ENCODE measurements around the gene FYB1. TPM values are rescaled to one million over a fixed set of nuclear protein-coding genes. Genes with fewer than 3 reads are reported as not detected.

Gene FYB1
- total and polyA plus RNA-seq, 2 of the 8 experiments (the other 6 are each of a cell fraction or from before 2014, with no cell fraction given) = not detected

GRCh38 chr5:39093352-39093751 lies 126.0 kb downstream of the FYB1 start:
- Histone ChIP-seq H3K23ac (ENCODE audit: insufficient read length) (no peak overlapping the region), H3K18ac (ENCODE audit: extremely low read depth, low read length) (no peak overlapping the region), H3K79me2 (ENCODE audit: control insufficient read depth in 1 of 2, insufficient read depth in 2 of 2, low read length in 2 of 2) (no peaks in the 10 kb centered on the region), H3K9ac (replicated peaks in 1 of 4; ENCODE audit: extremely low read depth in 1 of 4, low read depth in 3 of 4, low read length in 3 of 4) (no peak overlapping the region), H2BK15ac (ENCODE audit: low read length) (no peak overlapping the region), H3K27ac (ENCODE audit: low read depth, low read length) (no peak overlapping the region), H3K4me3 (ENCODE audit: extremely low read depth in 1 of 4, insufficient read depth in 2 of 4, low read depth in 3 of 4, low read length in 4 of 4) (no peak overlapping the region), H3K56ac (replicated peaks; ENCODE audit: insufficient read length, low read depth, low read length) (no peak overlapping the region), H2BK5ac (ENCODE audit: low read depth, low read length) (no peak overlapping the region), H3K4me2 (ENCODE audit: insufficient read depth in 1 of 2, low read depth in 2 of 2, low read length in 2 of 2) (no peak overlapping the region), H4K20me1 (replicated peaks in 1 of 2; ENCODE audit: control insufficient read depth in 1 of 2, insufficient read depth in 2 of 2, low read length in 2 of 2) (no peaks in the 10 kb centered on the region), H2BK20ac (ENCODE audit: low read length) (no peak overlapping the region), H4K8ac (ENCODE audit: extremely low read depth, insufficient read depth, low read length) (no peak overlapping the region), H2BK120ac (replicated peaks; ENCODE audit: low read depth, low read length) (no peak overlapping the region), H3K36me3 (ENCODE audit: control insufficient read depth in 2 of 4, insufficient read depth in 4 of 4, low read length in 3 of 4) (no peaks in the 10 kb centered on the region), H3K4me1 (replicated peaks in 1 of 4; ENCODE audit: control insufficient read depth in 3 of 4, insufficient read depth in 4 of 4, low read length in 3 of 4) (no peaks in the 10 kb centered on the region), H3K14ac (ENCODE audit: insufficient read length) (no peak overlapping the region), H3K4ac (replicated peaks; ENCODE audit: insufficient read length, low read depth, low read length) (no peak overlapping the region), H3K27me3 (replicated peaks in 1 of 4; ENCODE audit: control insufficient read depth in 3 of 4, extremely low read depth in 1 of 4, insufficient read depth in 3 of 4, low read length in 3 of 4) (no peaks in the 10 kb centered on the region), H3K79me1 (ENCODE audit: low read depth, low read length) (no peaks in the 10 kb centered on the region), H3K9me3 (ENCODE audit: insufficient read depth in 2 of 2, low read depth in 1 of 2, low read length in 1 of 2) (no peaks in the 10 kb centered on the region), H2AFZ (ENCODE audit: low read length) (no peak overlapping the region), H3K23me2 (ENCODE audit: low read depth, low read length) (no peaks in the 10 kb centered on the region), H2AK5ac (ENCODE audit: low read depth, low read length) (no peak overlapping the region), H4K5ac (ENCODE audit: insufficient read length, low read depth, low read length) (no peak overlapping the region), H2BK12ac (ENCODE audit: low read depth, low read length) (no peak overlapping the region), H4K91ac (replicated peaks; ENCODE audit: insufficient read length, low read length) (no peak overlapping the region)
- FAIRE-seq = no peak
- WGBS, 2 experiments (ENCODE audit: extremely low coverage in 1 of 2, insufficient coverage in 1 of 2, insufficient read length in 1 of 2, insufficient replicate concordance in 2 of 2, low coverage in 1 of 2, low lambda C conversion rate in 2 of 2, missing lambda C conversion rate in 1 of 2) = 89% methylated on average over 1 of the region's 1 CpG; no CpG with 5 or more reads in 1 of the 2 experiments
- CTCF ChIA-PET (ENCODE audit: partially characterized antibody) = interaction anchor here (1.0 to 1.5 kb wide), 2 partner anchors 12 to 14 kb away, joined by 3 to 4 read pairs; no protein-coding TSS in a partner anchor
- no peak for TF ChIP-seq EZH2 (IDR thresholded peaks at IDR 0.05; ENCODE audit: low read depth, low read length, severe bottlenecking)
- TF ChIP-seq, protein P1, sequence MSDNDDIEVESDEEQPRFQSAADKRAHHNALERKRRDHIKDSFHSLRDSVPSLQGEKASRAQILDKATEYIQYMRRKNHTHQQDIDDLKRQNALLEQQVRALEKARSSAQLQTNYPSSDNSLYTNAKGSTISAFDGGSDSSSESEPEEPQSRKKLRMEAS (IDR thresholded peaks at IDR 0.05) = no peak
- TF ChIP-seq SP4 (IDR thresholded peaks at IDR 0.05; ENCODE audit: low read length) = no peak
- DNase-seq (ENCODE audit: low read depth in 1 of 2, low spot score in 2 of 2) = no peak
- POLR2A ChIA-PET (ENCODE audit: partially characterized antibody) = no interaction called here

Data from H1 (cell line).